IMR-90 (cell line): ENCODE results near the gene HNRNPM. TPM values are rescaled to one million over a fixed set of nuclear protein-coding genes. Genes with fewer than 3 reads are reported as not detected.
A peak's percentile ranks its signal among the peaks of the same experiment; 100 is the strongest.

ENCODE experiments used
- ATAC-seq: fragments of 200-7000 bp; cut with Tn5 transposase; 2 replicates; pipeline ENCODE4 v1.9.1; 2020; ENCODE audit warnings: low read depth, mild to moderate bottlenecking, moderate library complexity
- BruUV-seq: library from RNA; stranded (reverse); fragments of 400-500 nt; replicated peaks from 2 replicates; lab custom pipeline; 2021; lab: Mats Ljungman, UMichigan
- CTCF ChIA-PET: fragments of 300-600 bp; formaldehyde crosslinking; extraction: SDS; loops from one replicate; lab custom pipeline; 2021; ENCODE audit warnings: antibody characterized with exemption; lab: Yijun Ruan, JAX
- POLR2A ChIA-PET: fragments of 300-600 bp; sonication (Branson Sonifier 250); formaldehyde crosslinking; loops from one replicate; lab custom pipeline; 2022; ENCODE audit warnings: antibody characterized with exemption; ENCODE audit not compliant: unreplicated experiment; lab: Charles Lee
- DNase-seq: peaks from one replicate; pipeline ENCODE4 v3.0.0; 2013
- H2AFZ ChIP-seq: replicated peaks from 2 replicates; pipeline ENCODE3; 2013; ENCODE audit warnings: low read length, mild to moderate bottlenecking; ENCODE audit not compliant: poor library complexity
- H2AK5ac ChIP-seq: 2 replicates; pipeline ENCODE4 v1.6.1; 2013; ENCODE audit warnings: low read depth, low read length, inconsistent platforms
- H2AK9ac ChIP-seq: replicated peaks from 2 replicates; pipeline ENCODE3; 2013; ENCODE audit warnings: mild to moderate bottlenecking, low read depth, low read length, moderate library complexity; ENCODE audit not compliant: poor library complexity
- H2BK120ac ChIP-seq: 2 replicates; pipeline ENCODE4 v1.6.1; 2013; ENCODE audit warnings: low read depth, low read length, inconsistent platforms
- H2BK15ac ChIP-seq: 3 replicates; pipeline ENCODE4 v1.6.1; 2013; ENCODE audit warnings: low read depth, low read length, inconsistent platforms
- H2BK20ac ChIP-seq: 2 replicates; pipeline ENCODE4 v1.6.1; 2013; ENCODE audit warnings: low read depth, mild to moderate bottlenecking, inconsistent platforms, low read length, moderate library complexity
- H2BK5ac ChIP-seq: 2 replicates; pipeline ENCODE4 v1.6.1; 2013; ENCODE audit warnings: mild to moderate bottlenecking, low read depth, low read length, inconsistent platforms; ENCODE audit not compliant: poor library complexity, severe bottlenecking
- H3K14ac ChIP-seq: replicated peaks from 2 replicates; pipeline ENCODE4 v1.6.1; 2013; ENCODE audit warnings: low read depth, low read length, inconsistent platforms
- H3K18ac ChIP-seq: 2 replicates; pipeline ENCODE4 v1.6.1; 2013; ENCODE audit warnings: low read depth, low read length, control low read depth
- H3K23ac ChIP-seq: 2 replicates; pipeline ENCODE4 v1.6.1; 2013; ENCODE audit warnings: low read depth, low read length, inconsistent platforms
- H3K27ac ChIP-seq: 2 replicates; pipeline ENCODE4 v1.5.1; 2013; ENCODE audit warnings: mild to moderate bottlenecking, control low read depth, low read length; ENCODE audit not compliant: insufficient read depth
- H3K27me3 ChIP-seq: 2 replicates; pipeline ENCODE4 v1.6.1; 2013; ENCODE audit warnings: low read length; ENCODE audit not compliant: control insufficient read depth, insufficient read depth
- H3K36me3 ChIP-seq: 2 replicates; pipeline ENCODE4 v1.6.1; 2013; ENCODE audit warnings: low read length, mixed read lengths; ENCODE audit not compliant: control insufficient read depth, insufficient read depth
- H3K4ac ChIP-seq: 2 replicates; pipeline ENCODE4 v1.6.1; 2013; ENCODE audit warnings: low read depth, low read length, inconsistent platforms
- H3K4me1 ChIP-seq: 2 replicates; pipeline ENCODE4 v1.6.1; 2013; ENCODE audit warnings: low read length, mixed read lengths; ENCODE audit not compliant: control insufficient read depth, insufficient read depth
- H3K4me2 ChIP-seq: 2 replicates; pipeline ENCODE4 v1.6.1; 2013; ENCODE audit warnings: low read depth, mild to moderate bottlenecking, control low read depth, low read length, moderate library complexity
- H3K4me3 ChIP-seq: 2 replicates; pipeline ENCODE4 v1.5.1; 2013; ENCODE audit warnings: low read depth, mild to moderate bottlenecking, control low read depth, low read length, moderate library complexity; ENCODE audit not compliant: insufficient read depth
- H3K56ac ChIP-seq: 2 replicates; pipeline ENCODE4 v1.6.1; 2013; ENCODE audit warnings: low read length, inconsistent platforms; ENCODE audit not compliant: insufficient read depth; ENCODE audit errors: extremely low read depth
- H3K79me1 ChIP-seq, 2 experiments: 2 replicates each; pipeline ENCODE4 v1.6.1; 2013; ENCODE audit warnings: low read length in 2 of 2, inconsistent platforms in 1 of 2, low read depth in 1 of 2
- H3K9ac ChIP-seq: 2 replicates; pipeline ENCODE4 v1.6.1; 2013; ENCODE audit warnings: low read depth, low read length, control low read depth
- H3K9me1 ChIP-seq: 2 replicates; pipeline ENCODE4 v1.6.1; 2013; ENCODE audit warnings: low read length, inconsistent platforms; ENCODE audit not compliant: insufficient read depth
- H3K9me3 ChIP-seq: 2 replicates; pipeline ENCODE4 v1.6.1; 2013; ENCODE audit warnings: low read length; ENCODE audit not compliant: control insufficient read depth, insufficient read depth
- H4K20me1 ChIP-seq: 2 replicates; pipeline ENCODE4 v1.6.1; 2013; ENCODE audit warnings: low read length, inconsistent platforms; ENCODE audit not compliant: insufficient read depth
- H4K5ac ChIP-seq: 2 replicates; pipeline ENCODE4 v1.6.1; 2013; ENCODE audit warnings: mild to moderate bottlenecking, low read depth, low read length, control low read depth
- H4K8ac ChIP-seq, 2 experiments: 2 replicates each; pipeline ENCODE4 v1.6.1; 2013; ENCODE audit warnings: low read depth in 2 of 2, low read length in 2 of 2, control low read depth in 1 of 2, inconsistent platforms in 1 of 2
- H4K91ac ChIP-seq: 2 replicates; pipeline ENCODE4 v1.6.1; 2013; ENCODE audit warnings: low read depth, low read length, inconsistent platforms; ENCODE audit not compliant: insufficient read depth
- MAZ ChIP-seq: IDR thresholded peaks from 2 replicates; pipeline ENCODE4 v1.6.1; 2012; ENCODE audit warnings: low read depth, mild to moderate bottlenecking, low read length, improper control_type of control experiment, moderate library complexity, borderline replicate concordance
- POLR2A ChIP-seq: IDR thresholded peaks from 2 replicates; pipeline ENCODE4 v1.6.1; 2012; ENCODE audit warnings: mild to moderate bottlenecking, low read depth, low read length
- WGBS, 2 experiments: methylation state at CpG; one replicate each; pipeline versions ENCODE4 v1.1.5 to v1.1.7; 2013; ENCODE audit warnings: missing lambda C conversion rate in 2 of 2; ENCODE audit not compliant: insufficient read length in 1 of 2; ENCODE audit errors: extremely low coverage in 2 of 2; 5-methylcytosine and 5-hydroxymethylcytosine counted together
- dilution Hi-C: fragments of 300-500 bp; cut with HindIII; formaldehyde crosslinking; loops from one replicate; pipeline ENCODE4 v1.14.3; 2018; ENCODE audit warnings: low sequenced_read_pairs; ENCODE audit not compliant: unreplicated experiment
- in situ Hi-C: fragments of 300-500 bp; cut with MboI; formaldehyde crosslinking; loops from 3 replicates; pipeline ENCODE4 v1.14.3; 2019; ENCODE audit warnings: low sequenced_read_pairs, inconsistent platforms, mixed read lengths
- intact Hi-C: fragments of 100-400 bp; cut with micrococcal nuclease; formaldehyde crosslinking; loops from 2 replicates; pipeline ENCODE4 v1.10.0; 2022
- polyA plus RNA-seq, 3 experiments: library from polyadenylated mRNA; depleted of rRNA; stranded (reverse); fragments of >200 nt; gene quantifications; 2 replicates each; pipeline ENCODE4 v1.2.3, GENCODE V29; 2012; ENCODE audit warnings: low replicate concordance in 1 of 3
- total RNA-seq: library from RNA; depleted of rRNA; stranded (reverse); fragments of >200 nt; gene quantifications from 2 replicates; pipeline ENCODE4 v1.2.3, GENCODE V29; 2012

The HNRNPM gene
- total and polyA plus RNA-seq, 2 of the 4 experiments (the other 2 are of a cell fraction), result 75.6 to 197 TPM

- dilution Hi-C loops (no loop called here), in situ Hi-C loops (no loop called here), intact Hi-C loops (no loop called here)
- Histone ChIP-seq H3K9me3 (no peaks in the 10 kb centered on the region), H3K27me3 (no peaks in the 10 kb centered on the region), H4K20me1 (peaks cover 24% of the 10 kb centered on the region; the same call in 1 of the 2 replicates), H4K8ac (peak overlapping the region; percentile 42 to 86; a peak in 3 of 4 replicates), H4K5ac (peak overlapping the region; percentile 76), H2BK20ac (no peak overlapping the region), H2BK5ac (peak overlapping the region; percentile 63), H4K91ac (peak overlapping the region; percentile 90), H2BK120ac (peak overlapping the region; percentile 66; the same call in 1 of the 2 replicates), H3K18ac (no peak overlapping the region), H3K14ac (peak overlapping the region; percentile 77), H3K4me2 (peak overlapping the region; percentile 97), H3K9ac (peak overlapping the region; percentile 82), H3K23ac (peak overlapping the region; percentile 68), H3K79me1 (peaks cover 24 to 32% of the 10 kb centered on the region in 2 experiments), H2AFZ (peak overlapping the region; percentile 98), H3K27ac (peak overlapping the region; percentile 72), H3K4ac (peak overlapping the region; percentile 83), H2AK9ac (peak overlapping the region; percentile 98), H3K36me3 (no peaks in the 10 kb centered on the region), H3K4me3 (peak overlapping the region; percentile 73), H2BK15ac (0 out of 3 replicates have a peak overlapping the region, but pooled peaks have one; percentile 14), H2AK5ac (peak overlapping the region; percentile 90), H3K9me1 (peaks cover 27% of the 10 kb centered on the region), H3K56ac (peak overlapping the region; percentile 74; the same call in 1 of the 2 replicates), H3K4me1 (peaks cover 4% of the 10 kb centered on the region)
- ATAC-seq (peak; percentile 67), DNase-seq (peak; percentile 88)
- POLR2A ChIA-PET, result interaction anchor here (0.6 kb wide), 1 partner anchor 40 kb away, joined by 7 read pairs; no protein-coding TSS in a partner anchor
- BruUV-seq, result no TSS peak
- TF ChIP-seq MAZ (peak; percentile 36; the same call in 1 of the 2 replicates), POLR2A (no peak)
- CTCF ChIA-PET, result interaction anchor here (0.5 to 1.0 kb wide), 3 partner anchors 34 to 59 kb away, joined by 3 to 5 read pairs (median 3); no protein-coding TSS in a partner anchor
- 2% methylated on average over 7 of the region's 57 CpGs; no CpG with 5 or more reads in 1 of the 2 experiments for WGBS, 2 experiments
These were observed 81.7 kb downstream of the HNRNPM start for GRCh38 chr19:8526345-8527091.
